NCI-H2171 treated with DMSO at 0.1 percent for 48 hours (cell line): ENCODE measurements around the gene NPSR1.
"Not testable (repeated sequence)": the region's sequence is repeated elsewhere in the genome, so short reads cannot be mapped to it uniquely, and the experiment has no call there.

Source experiments
- DNase-seq: peaks from one replicate; lab custom pipeline; 2025; lab: John Stamatoyannopoulos, UW

The NPSR1 gene

GRCh38 chr7:34837801-34838201, 179.8 kb downstream of the NPSR1 start:
- peak; percentile 62 for DNase-seq

GRCh38 chr7:34838329-34838728, 180.3 kb downstream of the NPSR1 start:
- DNase-seq: peak; percentile 80

- DNase-seq: no peak
These were observed 181.6 kb downstream of the NPSR1 start for GRCh38 chr7:34839645-34840044.

- no peak for DNase-seq
These were observed 182.3 kb downstream of the NPSR1 start for GRCh38 chr7:34840176-34840785.

- DNase-seq: no peak
These were observed 183.3 kb downstream of the NPSR1 start for GRCh38 chr7:34841326-34841725.

GRCh38 chr7:34842782-34843181, 184.8 kb downstream of the NPSR1 start:
- DNase-seq: no peak

GRCh38 chr7:34844406-34844805, 186.4 kb downstream of the NPSR1 start:
- no peak for DNase-seq

- no peak for DNase-seq
These were observed 187.1 kb downstream of the NPSR1 start for GRCh38 chr7:34844936-34845665.

GRCh38 chr7:34845666-34846361, 187.8 kb downstream of the NPSR1 start:
- no peak for DNase-seq

GRCh38 chr7:34846976-34847375, 189.0 kb downstream of the NPSR1 start:
- DNase-seq: no peak

GRCh38 chr7:34848670-34849069, 190.7 kb downstream of the NPSR1 start:
- DNase-seq: no peak

- no peak for DNase-seq
These were observed 191.3 kb downstream of the NPSR1 start for GRCh38 chr7:34849163-34849960.

GRCh38 chr7:34849986-34850385, 192.0 kb downstream of the NPSR1 start:
- no peak for DNase-seq

GRCh38 chr7:34850681-34851080, 192.7 kb downstream of the NPSR1 start:
- no peak for DNase-seq

- peak; percentile 53 for DNase-seq
These were observed 193.4 kb downstream of the NPSR1 start for GRCh38 chr7:34851431-34851830.

GRCh38 chr7:34858444-34858843, 200.4 kb downstream of the NPSR1 start:
- DNase-seq: not testable (repeated sequence)

- DNase-seq: not testable (repeated sequence)
These were observed 201.3 kb downstream of the NPSR1 start for GRCh38 chr7:34859281-34859680.

- not testable (repeated sequence) for DNase-seq
These were observed 208.2 kb downstream of the NPSR1 start for GRCh38 chr7:34866222-34866621.

GRCh38 chr7:34867341-34867740, 209.3 kb downstream of the NPSR1 start:
- not testable (repeated sequence) for DNase-seq

- DNase-seq: not testable (repeated sequence)
These were observed 210.6 kb downstream of the NPSR1 start for GRCh38 chr7:34868602-34869001.

GRCh38 chr7:34869057-34869456, 211.0 kb downstream of the NPSR1 start:
- DNase-seq: no peak

GRCh38 chr7:34870041-34870440, 212.0 kb downstream of the NPSR1 start:
- not testable (repeated sequence) for DNase-seq
